Omental fat pad (tissue), 4 donors: Measurements from ENCODE around the gene RRN3. TPM values are rescaled to one million over a fixed set of nuclear protein-coding genes. Genes with fewer than 3 reads are reported as not detected.
"Not testable (repeated sequence)": the region's sequence is repeated elsewhere in the genome, so short reads cannot be mapped to it uniquely, and the experiment has no call there.

Experiments used
- ATAC-seq: fragments of 150-250 bp; one replicate; pipeline ENCODE4 v1.9.1; 2016; ENCODE audit warnings: mild to moderate bottlenecking, moderate library complexity; ENCODE audit not compliant: low FRiP score
- DNase-seq: peaks from one replicate; pipeline ENCODE4 v3.0.0-alpha.2; 2019; ENCODE audit warnings: low spot score
- CTCF ChIP-seq, 3 donors: fragments of 450-650 bp; IDR thresholded peaks; one replicate each; pipeline ENCODE4 v1.5.1; 2016 to 2017; ENCODE audit warnings: antibody characterized with exemption in 3 of 3, mild to moderate bottlenecking in 3 of 3, moderate library complexity in 2 of 3
- total RNA-seq, 4 donors: library from RNA; depleted of rRNA; stranded (reverse); fragments of >200 nt; gene quantifications; one replicate each; pipeline ENCODE4 v1.1.0, GENCODE V29; 2016

Gene RRN3
- total RNA-seq, 4 donors from 2014 or later: 29.3 to 55.4 (median 41.9) TPM

- no peak for DNase-seq
- no peak for TF ChIP-seq CTCF (IDR thresholded peaks at IDR 0.05)
- no peak for ATAC-seq
These were observed 42.6 kb downstream of the RRN3 start for GRCh38 chr16:15051387-15051951.

- DNase-seq: not testable (repeated sequence)
These were observed 43.6 kb downstream of the RRN3 start for GRCh38 chr16:15050440-15050839.

GRCh38 chr16:15049581-15050180 is 44.4 kb downstream of the RRN3 start:
- ATAC-seq (no peak), DNase-seq (no peak)
- TF ChIP-seq CTCF (IDR thresholded peaks at IDR 0.05): no peak

More at GRCh38 chr16:15050440-15050839, 43.6 kb downstream of the RRN3 start:
- not testable (repeated sequence) for ATAC-seq

GRCh38 chr16:15046692-15047376 is 47.2 kb downstream of the RRN3 start:
- TF ChIP-seq CTCF (IDR thresholded peaks at IDR 0.05): no peak
- no peak for ATAC-seq
- no peak for DNase-seq

GRCh38 chr16:15045270-15045669 is 48.8 kb downstream of the RRN3 start:
- not testable (repeated sequence) for DNase-seq, ATAC-seq

GRCh38 chr16:15044286-15044685 is 49.8 kb downstream of the RRN3 start:
- TF ChIP-seq CTCF (IDR thresholded peaks at IDR 0.05): no peak
- DNase-seq (no peak), ATAC-seq (no peak)

GRCh38 chr16:15043344-15043743 is 50.7 kb downstream of the RRN3 start:
- no peak for DNase-seq
- no peak for ATAC-seq
- TF ChIP-seq CTCF (IDR thresholded peaks at IDR 0.05): no peak
